Measurements from ENCODE around the gene RAP1GDS1.

- TF ChIP-seq POLR2A (IDR thresholded peaks at IDR 0.05; ENCODE audit: low read depth, low read length) (no peak), POLR2AphosphoS5 (IDR thresholded peaks at IDR 0.05; ENCODE audit: low read depth, low read length) (no peak), TAF1 (IDR thresholded peaks at IDR 0.05; ENCODE audit: borderline replicate concordance, low read depth, low read length) (no peak)
Measured at GRCh38 chr4:98484031-98484430, 222.8 kb downstream of the RAP1GDS1 start.

All from GM12892 (cell line).